Smooth muscle cell (in vitro differentiated cells): Measurements from ENCODE around the gene KRTCAP2. TPM values are rescaled to one million over a fixed set of nuclear protein-coding genes. Genes with fewer than 3 reads are reported as not detected.
A peak's percentile ranks its signal among the peaks of the same experiment; 100 is the strongest.

Experiments
- DNase-seq: peaks from one replicate; lab custom pipeline; 2025; ENCODE audit not compliant: unreplicated experiment; lab: John Stamatoyannopoulos, UW
- H2AFZ ChIP-seq: fragments of 200-600 bp; sonication (generic); 2 replicates; pipeline ENCODE4 v1.6.0; 2016; ENCODE audit warnings: antibody characterized with exemption, low read depth, mild to moderate bottlenecking
- H3F3A ChIP-seq: fragments of 200-600 bp; sonication (generic); 2 replicates; pipeline ENCODE4 v1.6.0; 2017; ENCODE audit warnings: antibody characterized with exemption, low read depth
- H3K27ac ChIP-seq: fragments of 200-600 bp; sonication (generic); 2 replicates; pipeline ENCODE4 v1.5.1; 2016; ENCODE audit warnings: low read depth, mild to moderate bottlenecking
- H3K27me3 ChIP-seq: fragments of 200-600 bp; sonication (generic); 2 replicates; pipeline ENCODE4 v1.6.1; 2016; ENCODE audit warnings: low read depth, mild to moderate bottlenecking
- H3K36me3 ChIP-seq: fragments of 200-600 bp; sonication (generic); 2 replicates; pipeline ENCODE4 v1.5.1; 2016; ENCODE audit warnings: low read depth
- H3K4me1 ChIP-seq: fragments of 200-600 bp; sonication (generic); 2 replicates; pipeline ENCODE4 v1.5.1; 2016; ENCODE audit warnings: low read depth
- H3K4me2 ChIP-seq: fragments of 200-600 bp; sonication (generic); 2 replicates; pipeline ENCODE4 v1.6.0; 2016; ENCODE audit warnings: mild to moderate bottlenecking
- H3K4me3 ChIP-seq: fragments of 200-600 bp; sonication (generic); 2 replicates; pipeline ENCODE4 v1.5.1; 2016; ENCODE audit warnings: mild to moderate bottlenecking
- H3K79me2 ChIP-seq: fragments of 200-600 bp; sonication (generic); 2 replicates; pipeline ENCODE4 v1.6.0; 2016; ENCODE audit warnings: low read depth, mild to moderate bottlenecking
- H3K9ac ChIP-seq: fragments of 200-600 bp; sonication (generic); 2 replicates; pipeline ENCODE4 v1.6.0; 2016; ENCODE audit warnings: low read depth
- H3K9me3 ChIP-seq: fragments of 200-600 bp; sonication (generic); replicated peaks from 2 replicates; pipeline ENCODE4 v1.5.1; 2016; ENCODE audit warnings: low read depth
- H4K20me1 ChIP-seq: fragments of 200-600 bp; sonication (generic); 2 replicates; pipeline ENCODE4 v1.6.0; 2016; ENCODE audit warnings: low read depth
- CTCF ChIP-seq: fragments of 200-600 bp; sonication (generic); IDR thresholded peaks from 2 replicates; pipeline ENCODE4 v1.5.1; 2017; ENCODE audit warnings: borderline replicate concordance, mild to moderate bottlenecking, antibody characterized with exemption; ENCODE audit not compliant: insufficient read depth, poor library complexity, severe bottlenecking
- WGBS: methylation state at CpG from one replicate; pipeline ENCODE4 v1.1.7; 2016; ENCODE audit warnings: low lambda C conversion rate; 5-methylcytosine and 5-hydroxymethylcytosine counted together
- polyA plus RNA-seq: library from polyadenylated mRNA; unstranded; fragments of >200 nt; fragmentation: Nextera tagmentation; extraction: Ambion mirVana; gene quantifications from 2 replicates; pipeline ENCODE4 v1.2.1, GENCODE V29; 2016
- total RNA-seq: library from RNA; depleted of rRNA; stranded (reverse); fragments of >200 nt; gene quantifications from 2 replicates; pipeline ENCODE4 v1.2.3, GENCODE V29; 2014

The KRTCAP2 gene
- total and polyA plus RNA-seq, 2 experiments from 2014 or later: 283 to 607 TPM

DNA sequence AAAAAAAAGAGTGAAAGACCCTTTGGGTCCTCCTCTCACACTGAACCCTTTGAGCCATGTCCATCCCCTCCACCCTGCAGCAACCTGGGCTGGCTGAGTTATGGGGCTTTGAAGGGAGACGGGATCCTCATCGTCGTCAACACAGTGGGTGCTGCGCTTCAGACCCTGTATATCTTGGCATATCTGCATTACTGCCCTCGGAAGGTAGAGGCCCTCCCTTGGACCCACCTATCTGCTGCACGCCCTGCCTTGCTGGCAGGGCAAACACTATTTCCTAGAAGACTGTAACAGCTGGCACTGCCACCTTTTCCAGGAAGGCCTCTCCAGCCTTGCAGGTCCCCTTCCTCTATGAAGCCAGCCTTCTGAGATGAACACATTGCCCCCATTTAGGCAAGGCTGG lies 36.4 kb downstream of the KRTCAP2 start:
- Histone ChIP-seq H3K9ac (peak overlapping the region; percentile 92), H2AFZ (no peak overlapping the region)

DNA sequence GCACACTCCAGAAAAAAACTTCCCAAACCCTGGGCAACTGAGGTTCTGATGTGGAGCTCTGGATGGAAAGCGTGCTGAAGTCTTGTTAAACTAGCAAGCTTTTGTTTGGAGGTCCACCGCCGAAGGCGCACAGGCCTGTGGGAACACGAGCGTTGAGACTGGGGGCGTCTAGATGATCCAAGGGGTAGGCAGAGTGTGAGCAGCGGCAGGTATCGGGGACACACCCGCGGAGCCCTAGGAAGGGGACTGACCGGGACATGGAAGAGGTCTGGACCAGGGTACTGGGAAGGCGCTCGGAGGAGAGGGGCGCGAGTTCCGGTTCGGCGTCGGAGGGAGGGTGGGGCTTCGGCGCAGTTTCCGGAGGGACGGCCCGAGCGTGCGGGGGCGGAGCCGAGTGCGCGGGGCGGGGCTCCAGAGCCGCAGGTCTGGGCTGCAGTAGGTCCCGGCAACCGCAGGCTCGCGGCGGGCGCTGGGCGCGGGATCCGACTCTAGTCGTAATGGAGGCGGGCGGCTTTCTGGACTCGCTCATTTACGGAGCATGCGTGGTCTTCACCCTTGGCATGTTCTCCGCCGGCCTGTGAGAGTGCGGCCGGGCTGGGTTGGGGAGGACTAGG lies 37.6 kb downstream of the KRTCAP2 start, which contains the start of gene SLC50A1:
TSS of gene SLC50A1 (plus strand) at position 438 of the 614 bp plus-strand sequence. CDS start at position 498, 60 bp downstream.
- peak within 1 kb of the TSS; percentile 78 for H2AFZ ChIP-seq
- peaks cover 7% of the 10 kb centered on the region for H3F3A ChIP-seq
- H3K9ac ChIP-seq: peak within 1 kb of the TSS; percentile 98
- H3K27me3 ChIP-seq: no peaks in the 10 kb centered on the region
- H3K4me2 ChIP-seq: peak within 1 kb of the TSS; percentile 92
- H4K20me1 ChIP-seq: no peaks in the 10 kb centered on the region
- no peaks in the 10 kb centered on the region for H3K9me3 ChIP-seq
- TF ChIP-seq CTCF: no peak
- WGBS: 2% methylated on average over 35 of the region's 52 CpGs
- peak within 1 kb of the TSS; percentile 67 for H3K4me3 ChIP-seq
- H3K36me3 ChIP-seq: no peaks in the 10 kb centered on the region
- peaks cover 22% of the 10 kb centered on the region for H3K79me2 ChIP-seq
- peak within 1 kb of the TSS; percentile 99 for H3K27ac ChIP-seq
- peaks cover under 1% of the 10 kb centered on the region for H3K4me1 ChIP-seq
- DNase-seq: peak; percentile 92

More for the DNA sequence above, 36.4 kb downstream of the KRTCAP2 start:
- Histone ChIP-seq H4K20me1 (no peaks in the 10 kb centered on the region), H3K4me3 (peak overlapping the region; percentile 67), H3K4me2 (peak overlapping the region; percentile 90), H3F3A (peaks cover 1% of the 10 kb centered on the region), H3K9me3 (no peaks in the 10 kb centered on the region), H3K4me1 (peaks cover 3% of the 10 kb centered on the region), H3K27ac (peak overlapping the region; percentile 99), H3K36me3 (no peaks in the 10 kb centered on the region), H3K79me2 (peaks cover 22% of the 10 kb centered on the region), H3K27me3 (no peaks in the 10 kb centered on the region)
- no peak for DNase-seq
- TF ChIP-seq CTCF: no peak
- WGBS: 41% methylated on average over 6 of the region's 6 CpGs

- Histone ChIP-seq H3K9ac (peak overlapping the region; percentile 98), H3F3A (peaks cover 7% of the 10 kb centered on the region), H4K20me1 (no peaks in the 10 kb centered on the region), H3K4me2 (peak overlapping the region; percentile 92), H2AFZ (peak overlapping the region; percentile 69), H3K4me1 (peaks cover 3% of the 10 kb centered on the region), H3K27ac (peak overlapping the region; percentile 99), H3K79me2 (peaks cover 22% of the 10 kb centered on the region), H3K36me3 (no peaks in the 10 kb centered on the region), H3K27me3 (no peaks in the 10 kb centered on the region), H3K4me3 (peak overlapping the region; percentile 67), H3K9me3 (no peaks in the 10 kb centered on the region)
- WGBS: 6% methylated on average over 18 of the region's 18 CpGs
- TF ChIP-seq CTCF: no peak
- peak; percentile 64 for DNase-seq
These were observed 38.2 kb downstream of the KRTCAP2 start for GRCh38 chr1:155134880-155135414.
